Anterior cingulate cortex (tissue), 58 donors: Measurements from ENCODE around the gene VPS18.
"Not testable (repeated sequence)": the region's sequence is repeated elsewhere in the genome, so short reads cannot be mapped to it uniquely, and the experiment has no call there.

ENCODE experiments used
- DNase-seq, 58 donors: peaks; one replicate each; lab custom pipeline; 2025; lab: John Stamatoyannopoulos, UW

VPS18 gene

DNA sequence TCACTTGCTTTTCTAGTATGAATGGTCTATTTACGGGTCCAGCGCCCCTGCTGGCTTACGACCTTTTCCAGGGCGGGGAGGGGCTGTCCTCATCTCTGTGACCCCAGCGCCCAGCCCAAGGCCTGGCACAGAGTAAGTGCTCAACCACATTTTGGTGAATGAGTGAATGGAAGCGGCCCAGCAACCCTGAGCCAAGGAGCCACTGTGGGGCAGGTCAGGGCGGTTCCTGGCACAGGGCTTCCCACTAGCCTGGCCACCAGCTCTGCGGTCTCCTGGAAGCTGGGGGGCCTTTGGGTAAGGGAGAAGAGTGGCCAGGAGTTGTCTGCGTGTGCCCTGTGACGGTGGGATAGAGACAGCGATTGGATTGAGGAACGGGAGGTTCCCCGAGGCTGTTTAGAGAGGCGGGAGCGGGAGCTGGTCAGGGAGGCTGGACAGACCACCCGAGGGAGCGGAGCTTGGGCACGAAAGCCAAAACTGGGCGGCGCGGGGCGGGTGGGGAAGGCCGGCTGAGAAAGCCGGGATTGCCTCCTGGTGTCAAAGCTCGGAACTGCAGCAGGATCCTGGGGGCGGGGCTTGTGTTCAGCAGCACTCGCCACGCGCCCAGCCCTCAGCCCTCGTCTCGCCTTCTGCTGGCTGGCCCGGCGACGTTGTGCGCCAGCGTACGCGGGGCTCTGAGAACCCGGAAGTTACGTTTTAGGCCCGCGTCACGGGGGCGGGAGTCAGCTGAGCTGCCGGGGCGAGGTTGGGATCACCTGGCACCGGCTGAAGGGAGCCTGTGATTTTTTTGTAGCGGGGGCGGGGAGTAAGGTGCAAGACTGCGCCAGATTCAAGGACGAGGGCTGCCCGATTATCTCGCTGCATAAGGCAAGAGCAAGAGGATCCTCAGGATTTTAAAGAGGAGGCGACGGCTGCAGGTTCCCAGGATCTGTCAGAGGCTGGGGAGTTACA is at the start of gene VPS18:
VPS18 (plus strand) TSS at position 718 of the 948 bp plus-strand sequence. CDS start 319 bp downstream, outside the sequence.
- DNase-seq, result peak; percentile 68 to 100 (median 98)

- no peak for DNase-seq
These were observed 49.6 kb upstream of the VPS18 start for GRCh38 chr15:40844696-40845030.

DNA sequence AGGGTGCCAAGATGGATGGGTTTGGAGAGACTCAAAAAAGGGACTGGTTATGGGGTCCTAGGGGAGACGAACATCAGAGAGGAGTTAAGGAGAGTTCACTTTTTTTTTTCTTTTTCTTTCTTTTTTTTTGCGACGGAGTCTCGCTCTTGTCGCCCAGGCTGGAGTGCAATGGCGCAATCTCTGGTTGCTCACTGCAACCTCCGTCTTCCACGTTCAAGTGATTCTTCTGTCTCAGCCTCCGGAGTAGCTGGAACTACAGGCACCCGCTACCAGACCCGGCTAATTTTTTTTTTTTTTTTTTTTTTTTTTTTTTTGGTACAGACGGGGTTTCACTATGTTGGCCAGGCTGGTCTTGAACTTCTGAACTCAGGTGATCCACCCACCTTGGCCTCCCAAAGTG is 49.2 kb upstream of the VPS18 start:
- no peak for DNase-seq

- no peak for DNase-seq
These were observed 48.6 kb upstream of the VPS18 start for GRCh38 chr15:40845511-40846284.

GRCh38 chr15:40846841-40847222 is 47.4 kb upstream of the VPS18 start:
- DNase-seq, result no peak

- peak in 17 of 58 donors; percentile 6 to 25 (median 16) for DNase-seq
These were observed 46.9 kb upstream of the VPS18 start for GRCh38 chr15:40847223-40847961.

DNA sequence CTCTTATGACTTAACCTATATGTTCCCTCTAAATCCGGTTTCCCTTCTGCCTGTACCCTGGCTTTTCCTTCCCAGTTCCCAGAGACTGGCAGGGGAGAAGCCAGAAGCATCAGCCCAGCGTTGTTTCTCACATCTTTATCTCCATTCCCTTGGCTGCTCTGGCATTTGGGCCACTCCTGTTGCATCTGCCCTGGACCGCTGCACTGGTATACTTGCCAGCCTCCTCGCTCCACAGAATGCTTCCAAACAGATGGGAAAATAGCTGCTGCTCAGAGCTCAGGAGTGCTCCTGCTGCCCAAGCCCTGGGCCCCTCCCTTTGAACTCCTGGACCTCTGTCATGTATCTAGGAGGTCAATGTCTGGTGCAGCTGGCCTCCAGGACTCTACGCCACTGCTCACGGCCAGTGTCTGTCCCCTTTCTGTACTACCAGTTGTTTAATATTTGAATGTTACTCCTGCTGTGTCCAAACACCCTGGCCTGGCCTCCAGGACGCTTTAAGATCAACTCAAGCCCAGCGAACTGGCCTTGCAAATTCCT is 43.6 kb upstream of the VPS18 start:
- no peak for DNase-seq

DNA sequence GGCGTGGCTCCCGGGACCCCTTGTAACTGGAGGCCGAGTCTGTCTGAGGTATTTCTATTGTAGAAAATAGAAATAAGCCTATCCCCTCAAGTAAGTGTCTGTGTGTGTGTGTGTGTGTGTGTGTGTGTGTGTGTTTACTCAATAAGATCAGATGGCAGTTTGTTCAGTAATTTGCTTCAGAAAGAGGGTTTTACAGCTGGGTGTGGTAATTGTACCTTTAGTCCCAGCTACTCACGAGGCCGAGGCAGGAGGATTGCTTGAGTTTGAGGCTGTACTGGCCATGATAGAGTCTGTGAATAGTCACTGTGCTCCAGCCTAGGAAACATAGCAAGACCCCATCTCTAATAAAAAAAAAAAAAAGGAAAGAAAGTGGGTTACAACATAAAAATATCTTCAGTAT is 41.7 kb upstream of the VPS18 start:
- DNase-seq, result no peak

DNA sequence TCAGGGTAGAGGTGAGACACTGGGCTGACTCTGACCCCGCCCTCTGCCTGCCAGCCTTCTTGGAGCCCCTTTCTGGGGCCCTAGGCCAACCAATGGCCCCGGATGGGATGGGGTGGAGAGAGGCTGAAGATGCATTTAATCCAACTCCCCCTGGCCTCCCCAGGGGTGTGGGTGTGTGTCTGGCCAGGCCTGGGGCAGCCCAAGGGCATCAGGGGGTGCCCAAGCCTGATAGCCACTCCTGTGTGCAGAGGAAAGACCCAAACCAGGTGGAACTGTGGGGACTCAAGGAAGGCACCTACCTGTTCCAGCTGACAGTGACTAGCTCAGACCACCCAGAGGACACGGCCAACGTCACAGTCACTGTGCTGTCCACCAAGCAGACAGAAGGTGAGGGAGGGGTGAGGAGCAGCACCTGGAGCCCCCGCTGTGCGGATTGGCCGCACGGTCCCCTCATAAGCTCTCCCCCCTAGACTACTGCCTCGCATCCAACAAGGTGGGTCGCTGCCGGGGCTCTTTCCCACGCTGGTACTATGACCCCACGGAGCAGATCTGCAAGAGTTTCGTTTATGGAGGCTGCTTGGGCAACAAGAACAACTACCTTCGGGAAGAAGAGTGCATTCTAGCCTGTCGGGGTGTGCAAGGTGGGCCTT is 40.9 kb upstream of the VPS18 start:
- no peak for DNase-seq

GRCh38 chr15:40854161-40854560 is 40.1 kb upstream of the VPS18 start:
- DNase-seq, result no peak

GRCh38 chr15:40855706-40856234 is 38.5 kb upstream of the VPS18 start:
- DNase-seq, result no peak

GRCh38 chr15:40856746-40857145 is 37.5 kb upstream of the VPS18 start:
- DNase-seq, result no peak

- peak in 50 of 58 donors; percentile 7 to 72 (median 38) for DNase-seq
These were observed 36.5 kb upstream of the VPS18 start for GRCh38 chr15:40857601-40858341.

DNA sequence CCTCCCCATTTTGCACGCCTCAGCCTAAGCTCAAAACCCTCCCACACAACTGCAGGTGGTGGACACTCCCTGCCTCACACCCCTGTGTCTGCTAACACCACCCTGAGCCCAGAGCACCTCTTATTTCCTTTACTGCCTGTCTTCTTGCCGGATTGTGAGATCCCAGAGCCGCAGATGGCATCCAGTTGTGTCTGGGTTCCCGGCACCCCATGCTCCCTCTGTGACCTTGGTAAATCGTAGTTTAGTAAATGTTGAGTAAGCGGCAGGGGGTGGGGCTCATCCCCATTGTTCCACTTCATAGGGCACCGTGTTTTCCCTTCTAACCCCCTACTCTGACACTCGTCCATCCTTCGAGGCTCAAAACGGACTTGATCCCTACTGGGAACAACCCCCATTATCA is 35.5 kb upstream of the VPS18 start:
- DNase-seq, result no peak

GRCh38 chr15:40859206-40859851 is 34.9 kb upstream of the VPS18 start:
- DNase-seq, result peak in 35 of 58 donors; percentile 5 to 70 (median 30)

DNA sequence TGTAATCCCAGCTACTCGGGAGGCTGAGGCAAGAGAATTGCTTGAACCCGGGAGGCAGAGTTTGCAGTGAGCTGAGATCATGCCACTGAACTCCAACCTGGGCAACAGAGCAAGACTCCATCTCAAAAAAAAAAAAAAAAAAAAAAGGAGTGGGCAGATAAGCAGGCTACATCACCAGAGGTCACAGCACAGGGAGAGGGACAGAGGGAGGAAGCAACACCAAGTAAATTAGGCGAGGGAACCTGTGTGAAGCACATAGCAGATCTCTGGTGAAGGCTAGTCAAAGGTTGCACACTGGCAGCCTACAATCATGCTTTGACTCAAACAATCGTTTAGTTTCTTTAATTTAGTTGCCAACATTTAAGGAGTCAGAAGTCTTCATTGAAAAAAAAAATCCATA is 33.1 kb upstream of the VPS18 start:
- DNase-seq, result not testable (repeated sequence)

- DNase-seq, result no peak
These were observed 30.5 kb upstream of the VPS18 start for GRCh38 chr15:40863660-40864270.

DNA sequence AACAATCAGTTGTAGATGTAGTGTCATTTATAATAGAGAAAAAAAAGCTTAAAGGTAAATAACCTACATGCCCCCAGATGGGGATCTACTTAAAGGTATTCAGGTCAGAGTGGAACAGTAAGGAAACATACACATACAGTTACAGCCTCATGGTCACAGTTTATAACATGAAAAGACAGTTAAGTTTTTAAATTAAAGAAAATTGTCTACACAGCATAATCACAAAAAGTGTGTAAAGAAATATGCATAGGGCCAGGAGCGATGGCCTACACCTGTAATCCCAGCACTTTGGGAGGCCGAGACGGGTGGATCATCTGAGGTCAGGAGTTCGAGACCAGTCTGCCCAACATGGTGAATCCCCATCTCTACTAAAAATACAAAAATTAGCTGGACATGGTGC is 27.1 kb upstream of the VPS18 start:
- DNase-seq, result no peak
